ENCODE data around the gene MUC4. TPM values are rescaled to one million over a fixed set of nuclear protein-coding genes. Genes with fewer than 3 reads are reported as not detected.

The MUC4 gene
- polyA plus RNA-seq, 1 donor: 0.70 TPM

Other genes with a start within 250 kb of the MUC4 start
- gene APOD, start 228.0 kb downstream of the MUC4 start, polyA plus RNA-seq (ENCODE audit: insufficient read length): 36.5 TPM
- 6.6 TPM for gene MUC20, start 91.0 kb downstream of the MUC4 start, polyA plus RNA-seq (ENCODE audit: insufficient read length)
- gene TNK2, start 96.6 kb upstream of the MUC4 start, polyA plus RNA-seq (ENCODE audit: insufficient read length): 170 TPM